Right atrium auricular region (tissue), 2 donors: ENCODE data around the gene TCF20. TPM values are rescaled to one million over a fixed set of nuclear protein-coding genes. Genes with fewer than 3 reads are reported as not detected.

Source experiments
- DNase-seq: peaks from one replicate; pipeline ENCODE4 v3.0.0-alpha.2; 2019; ENCODE audit warnings: low spot score
- H3K27ac ChIP-seq, 2 donors: fragments of 200-600 bp; sonication (generic); 1 replicate in 1 of 2; 2 replicates in 1 of 2; pipeline ENCODE4 v1.5.1; 2016 to 2019
- H3K27me3 ChIP-seq, 2 donors: fragments of 200-600 bp; sonication (generic); one replicate each; pipeline versions ENCODE4 v1.5.1 to v1.6.0; 2017 to 2019
- H3K36me3 ChIP-seq: fragments of 200-600 bp; sonication (generic); one replicate; pipeline ENCODE4 v1.5.1; 2016
- H3K4me1 ChIP-seq, 2 donors: fragments of 200-600 bp; sonication (generic); one replicate each; pipeline versions ENCODE4 v1.5.1 to v1.6.0; 2017 to 2019
- H3K4me3 ChIP-seq, 2 donors: fragments of 200-600 bp; sonication (generic); 1 replicate in 1 of 2; 2 replicates in 1 of 2; pipeline ENCODE4 v1.5.1; 2017 to 2019; ENCODE audit warnings: mild to moderate bottlenecking in 1 of 2, moderate library complexity in 1 of 2
- H3K9me3 ChIP-seq, 2 donors: fragments of 200-600 bp; sonication (generic); one replicate each; pipeline ENCODE4 v1.5.1; 2019
- CTCF ChIP-seq, 2 donors: fragments of 200-600 bp; sonication (generic); IDR thresholded peaks; one replicate each; pipeline ENCODE4 v1.5.1; 2019; ENCODE audit warnings: antibody characterized with exemption in 2 of 2
- total RNA-seq, 2 donors: library from RNA; depleted of rRNA; stranded (reverse); fragments of >200 nt; gene quantifications; one replicate each; pipeline ENCODE4 v1.1.0, GENCODE V29; 2016

TCF20 gene
- total RNA-seq, 2 donors from 2014 or later = 13.6 to 15.5 TPM

GRCh38 chr22:42236268-42236667 lies 34.2 kb downstream of the TCF20 start:
- Histone ChIP-seq H3K27me3 (no peaks in the 10 kb centered on the region), H3K9me3 (peaks cover 0 to 4% of the 10 kb centered on the region in 2 donors), H3K4me3 (no peak overlapping the region), H3K36me3 (no peaks in the 10 kb centered on the region), H3K4me1 (peaks cover 0 to 7% of the 10 kb centered on the region in 2 donors), H3K27ac (no peak overlapping the region)
- DNase-seq = no peak
- TF ChIP-seq CTCF (IDR thresholded peaks at IDR 0.05) = no peak

- no peak for TF ChIP-seq CTCF (IDR thresholded peaks at IDR 0.05)
- no peaks in the 10 kb centered on the region for H3K27me3 ChIP-seq
- no peak for DNase-seq
- no peaks in the 10 kb centered on the region for H3K36me3 ChIP-seq
- H3K27ac ChIP-seq = no peak overlapping the region
- peaks cover 0 to 4% of the 10 kb centered on the region in 2 donors for H3K9me3 ChIP-seq
- H3K4me3 ChIP-seq = no peak overlapping the region
- peaks cover 0 to 22% of the 10 kb centered on the region in 2 donors for H3K4me1 ChIP-seq
Observed at GRCh38 chr22:42233879-42234278, 36.6 kb downstream of the TCF20 start.

- peaks cover 0 to 38% of the 10 kb centered on the region in 2 donors for H3K4me1 ChIP-seq
- no peak for DNase-seq
- H3K36me3 ChIP-seq = no peaks in the 10 kb centered on the region
- no peaks in the 10 kb centered on the region for H3K27me3 ChIP-seq
- no peak overlapping the region for H3K4me3 ChIP-seq
- H3K27ac ChIP-seq = no peak overlapping the region
- no peak for TF ChIP-seq CTCF (IDR thresholded peaks at IDR 0.05)
- H3K9me3 ChIP-seq = no peaks in the 10 kb centered on the region
Observed at GRCh38 chr22:42231929-42232328, 38.5 kb downstream of the TCF20 start.

GRCh38 chr22:42229455-42230149 lies 40.9 kb downstream of the TCF20 start:
- no peak for TF ChIP-seq CTCF (IDR thresholded peaks at IDR 0.05)
- DNase-seq = no peak
- peaks cover 0 to 38% of the 10 kb centered on the region in 2 donors for H3K4me1 ChIP-seq
- H3K27ac ChIP-seq = no peak overlapping the region
- H3K4me3 ChIP-seq = no peak overlapping the region
- H3K36me3 ChIP-seq = no peaks in the 10 kb centered on the region
- no peaks in the 10 kb centered on the region for H3K9me3 ChIP-seq
- H3K27me3 ChIP-seq = no peaks in the 10 kb centered on the region

- Histone ChIP-seq H3K4me1 (peaks cover 0 to 35% of the 10 kb centered on the region in 2 donors), H3K4me3 (no peak overlapping the region), H3K9me3 (no peaks in the 10 kb centered on the region), H3K27ac (no peak overlapping the region), H3K27me3 (no peaks in the 10 kb centered on the region), H3K36me3 (no peaks in the 10 kb centered on the region)
- DNase-seq = peak; percentile 32
- TF ChIP-seq CTCF (IDR thresholded peaks at IDR 0.05) = no peak
Observed at GRCh38 chr22:42228483-42228882, 42.0 kb downstream of the TCF20 start.

- H3K4me1 ChIP-seq = peaks cover 0 to 31% of the 10 kb centered on the region in 2 donors
- no peak for DNase-seq
- no peak overlapping the region for H3K4me3 ChIP-seq
- no peaks in the 10 kb centered on the region for H3K9me3 ChIP-seq
- no peak overlapping the region for H3K27ac ChIP-seq
- no peak for TF ChIP-seq CTCF (IDR thresholded peaks at IDR 0.05)
- no peaks in the 10 kb centered on the region for H3K36me3 ChIP-seq
- H3K27me3 ChIP-seq = no peaks in the 10 kb centered on the region
Observed at GRCh38 chr22:42227435-42227834, 43.0 kb downstream of the TCF20 start.
